Ammon's horn (tissue), 1 donor: ENCODE measurements around the gene LHX2.

Experiments
- DNase-seq: peaks from one replicate; pipeline ENCODE4 v3.0.0-alpha.2; 2016; ENCODE audit warnings: low spot score

The LHX2 gene

DNA sequence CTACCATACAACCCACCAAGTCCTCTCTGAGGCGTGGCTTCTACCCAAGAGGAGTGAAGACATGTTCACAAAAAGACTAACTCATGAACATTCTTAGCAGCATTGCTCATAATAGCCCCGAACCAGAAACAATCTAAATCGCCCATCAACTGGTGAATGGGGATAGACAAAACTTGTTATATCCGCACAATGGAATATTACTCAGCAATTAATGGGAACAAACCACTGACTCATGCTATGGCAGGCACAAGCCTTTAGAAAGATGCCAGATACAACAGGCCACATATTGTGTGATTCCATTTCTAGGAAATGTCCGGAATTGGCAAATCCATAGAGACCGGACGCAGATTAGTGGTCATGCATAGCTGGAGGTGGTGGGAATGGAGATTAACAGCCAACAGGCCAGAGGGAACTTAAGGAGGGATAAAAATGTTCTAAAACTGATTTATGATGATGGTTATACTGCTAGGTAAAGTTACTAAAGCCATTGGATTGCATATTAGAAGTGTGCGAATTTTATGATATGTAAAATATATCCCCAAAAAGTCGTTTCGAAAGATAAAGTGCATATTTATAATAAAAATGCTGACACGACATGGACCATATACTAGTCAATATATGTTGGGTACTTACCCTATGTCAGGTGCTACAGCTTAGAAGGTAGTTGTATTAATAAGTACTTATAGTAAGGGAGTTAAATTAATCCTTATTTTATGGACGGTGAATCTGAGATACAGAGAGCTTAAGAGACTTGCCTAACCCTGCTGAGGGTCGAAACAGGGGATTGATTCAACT is 55.4 kb downstream of the LHX2 start:
- no peak for DNase-seq

- no peak for DNase-seq
Measured at GRCh38 chr9:124068251-124068650, 56.7 kb downstream of the LHX2 start.

- DNase-seq: no peak
Measured at GRCh38 chr9:124074746-124075145, 63.2 kb downstream of the LHX2 start.

DNA sequence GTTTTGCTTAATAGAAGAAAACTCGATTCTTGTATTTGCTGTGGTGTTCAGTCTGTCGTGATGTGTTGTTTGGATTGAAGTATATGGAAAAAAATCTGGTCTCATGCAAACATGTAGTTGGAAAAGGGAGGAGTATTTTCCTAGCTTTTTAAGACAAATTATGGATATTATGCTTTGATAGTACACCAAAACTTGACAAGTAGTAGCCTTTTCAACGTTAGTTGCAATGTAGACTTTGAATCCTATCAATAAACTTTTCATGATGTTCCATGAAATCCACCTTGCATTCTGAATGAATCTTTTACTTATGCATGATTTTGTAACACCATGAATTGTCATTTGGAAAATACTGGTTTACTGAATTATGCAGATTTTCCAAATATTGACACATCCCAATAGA is 64.2 kb downstream of the LHX2 start:
- DNase-seq: no peak

DNA sequence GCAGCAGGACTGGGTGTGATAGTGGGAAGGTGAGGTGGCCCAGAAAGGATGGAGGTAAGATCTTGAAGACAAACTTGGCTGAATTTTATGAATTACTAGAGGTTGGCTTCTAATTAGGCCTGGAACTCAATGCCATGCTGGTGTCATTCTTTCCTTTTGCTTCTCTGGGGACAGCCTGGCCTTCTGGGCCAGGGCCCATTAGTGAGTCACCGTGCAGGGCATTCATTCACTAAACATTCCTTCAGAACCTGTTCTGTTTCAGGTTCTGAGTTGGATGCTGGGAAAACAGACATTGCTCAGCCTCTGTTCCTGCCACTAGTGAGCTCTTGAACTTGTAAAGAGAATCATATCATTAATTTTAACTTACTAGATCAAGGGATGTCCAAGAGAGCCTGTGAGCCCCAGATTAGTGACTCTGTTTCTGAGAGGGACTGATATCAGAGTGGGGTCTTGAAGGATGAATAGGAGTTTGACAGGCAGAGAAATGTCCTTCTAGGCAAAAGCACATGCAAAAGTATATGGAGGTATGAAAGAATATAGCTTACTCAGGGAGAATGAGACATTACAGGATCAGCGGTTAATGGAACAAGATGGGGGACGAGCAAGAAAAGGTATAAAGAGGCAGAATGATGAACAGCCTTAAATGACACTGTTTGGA is 66.5 kb downstream of the LHX2 start:
- no peak for DNase-seq

GRCh38 chr9:124078641-124079040 is 67.1 kb downstream of the LHX2 start:
- no peak for DNase-seq

DNA sequence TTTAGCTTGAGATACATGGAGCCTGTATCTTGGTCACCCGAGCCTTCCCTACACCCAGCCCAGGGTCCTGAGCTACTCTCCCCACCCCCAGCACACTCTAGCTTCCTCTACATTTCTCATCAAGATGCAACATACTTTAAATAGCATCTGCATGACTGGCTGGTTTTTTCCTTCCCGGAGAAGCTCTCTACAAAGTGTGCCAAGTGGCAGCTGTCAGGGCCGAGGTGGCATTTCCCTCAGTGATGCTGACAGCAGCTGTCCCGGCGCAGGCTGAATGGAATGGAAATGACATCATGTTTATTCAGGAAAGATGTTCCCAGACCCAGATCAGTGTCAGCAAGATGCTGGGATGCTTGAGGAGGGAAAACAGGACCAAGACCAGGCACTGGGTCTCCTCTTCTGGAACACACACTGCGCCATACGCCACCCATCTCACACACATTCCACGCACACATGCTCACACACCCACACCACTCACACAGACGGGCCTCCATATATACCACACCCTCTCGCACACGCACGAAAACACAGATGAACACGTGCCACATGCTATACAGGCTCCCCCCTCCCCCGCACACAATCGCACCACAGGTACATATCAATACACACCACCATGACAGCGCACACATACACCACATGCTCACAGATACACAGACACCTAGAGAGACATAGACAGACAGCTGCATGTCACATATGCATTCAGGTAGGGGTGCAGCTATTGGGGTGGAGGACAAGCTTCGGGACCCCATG is 67.8 kb downstream of the LHX2 start:
- DNase-seq: peak; percentile 66

DNA sequence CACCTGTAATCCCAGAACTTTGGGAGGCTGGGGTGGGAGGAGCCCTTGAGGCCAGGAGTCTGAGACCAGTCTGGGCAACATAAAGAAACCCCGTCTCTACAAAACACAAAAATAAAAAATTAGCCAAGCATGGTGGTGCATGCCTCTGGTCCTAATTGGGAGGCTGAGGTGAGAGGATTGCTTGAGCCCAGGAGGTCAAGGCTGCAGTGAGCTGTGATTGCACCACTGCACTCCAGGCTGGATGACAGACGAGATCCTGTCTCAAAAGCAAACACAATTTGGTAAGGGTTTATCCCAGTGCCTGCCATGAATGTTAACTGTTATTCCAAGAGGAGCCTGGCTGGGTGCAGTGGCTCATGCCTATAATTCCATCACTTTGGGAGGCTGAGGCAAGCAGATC is 71.1 kb downstream of the LHX2 start:
- no peak for DNase-seq
